ENCODE results near the gene ALOX15B.

- TF ChIP-seq, protein P1, sequence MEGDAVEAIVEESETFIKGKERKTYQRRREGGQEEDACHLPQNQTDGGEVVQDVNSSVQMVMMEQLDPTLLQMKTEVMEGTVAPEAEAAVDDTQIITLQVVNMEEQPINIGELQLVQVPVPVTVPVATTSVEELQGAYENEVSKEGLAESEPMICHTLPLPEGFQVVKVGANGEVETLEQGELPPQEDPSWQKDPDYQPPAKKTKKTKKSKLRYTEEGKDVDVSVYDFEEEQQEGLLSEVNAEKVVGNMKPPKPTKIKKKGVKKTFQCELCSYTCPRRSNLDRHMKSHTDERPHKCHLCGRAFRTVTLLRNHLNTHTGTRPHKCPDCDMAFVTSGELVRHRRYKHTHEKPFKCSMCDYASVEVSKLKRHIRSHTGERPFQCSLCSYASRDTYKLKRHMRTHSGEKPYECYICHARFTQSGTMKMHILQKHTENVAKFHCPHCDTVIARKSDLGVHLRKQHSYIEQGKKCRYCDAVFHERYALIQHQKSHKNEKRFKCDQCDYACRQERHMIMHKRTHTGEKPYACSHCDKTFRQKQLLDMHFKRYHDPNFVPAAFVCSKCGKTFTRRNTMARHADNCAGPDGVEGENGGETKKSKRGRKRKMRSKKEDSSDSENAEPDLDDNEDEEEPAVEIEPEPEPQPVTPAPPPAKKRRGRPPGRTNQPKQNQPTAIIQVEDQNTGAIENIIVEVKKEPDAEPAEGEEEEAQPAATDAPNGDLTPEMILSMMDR (IDR thresholded peaks at IDR 0.05 in 2 of 3, conservative IDR thresholded peaks at IDR 0.05 in 1 of 3; ENCODE audit: borderline replicate concordance in 1 of 3, insufficient read depth in 1 of 3, low read depth in 2 of 3, low read length in 2 of 3): no peak
- no peak for TF ChIP-seq EZH2phosphoT487 (IDR thresholded peaks at IDR 0.05; ENCODE audit: borderline replicate concordance)
Measured at GRCh38 chr17:8059131-8059530, 20.3 kb downstream of the ALOX15B start.

Measured in HCT116 (cell line).